Ovary (tissue), 3 donors: ENCODE measurements around the gene BRAT1.

Experiments
- EP300 ChIP-seq: sonication (generic); formaldehyde crosslinking; IDR thresholded peaks from one replicate; pipeline ENCODE4 v1.6.1; 2017; ENCODE audit warnings: antibody characterized with exemption
- TF ChIP-seq, protein P1 (sequence below), 3 donors: fragments of 450-650 bp in 2 of 3; fragments of 200-600 bp in 1 of 3; IDR thresholded peaks; one replicate each; pipeline versions ENCODE4 v1.5.1 to v1.8.0; 2016 to 2022; ENCODE audit warnings: antibody characterized with exemption in 3 of 3, mild to moderate bottlenecking in 1 of 3
- donor health status: DM: no; HTN: no; CAD: no.

DNA sequence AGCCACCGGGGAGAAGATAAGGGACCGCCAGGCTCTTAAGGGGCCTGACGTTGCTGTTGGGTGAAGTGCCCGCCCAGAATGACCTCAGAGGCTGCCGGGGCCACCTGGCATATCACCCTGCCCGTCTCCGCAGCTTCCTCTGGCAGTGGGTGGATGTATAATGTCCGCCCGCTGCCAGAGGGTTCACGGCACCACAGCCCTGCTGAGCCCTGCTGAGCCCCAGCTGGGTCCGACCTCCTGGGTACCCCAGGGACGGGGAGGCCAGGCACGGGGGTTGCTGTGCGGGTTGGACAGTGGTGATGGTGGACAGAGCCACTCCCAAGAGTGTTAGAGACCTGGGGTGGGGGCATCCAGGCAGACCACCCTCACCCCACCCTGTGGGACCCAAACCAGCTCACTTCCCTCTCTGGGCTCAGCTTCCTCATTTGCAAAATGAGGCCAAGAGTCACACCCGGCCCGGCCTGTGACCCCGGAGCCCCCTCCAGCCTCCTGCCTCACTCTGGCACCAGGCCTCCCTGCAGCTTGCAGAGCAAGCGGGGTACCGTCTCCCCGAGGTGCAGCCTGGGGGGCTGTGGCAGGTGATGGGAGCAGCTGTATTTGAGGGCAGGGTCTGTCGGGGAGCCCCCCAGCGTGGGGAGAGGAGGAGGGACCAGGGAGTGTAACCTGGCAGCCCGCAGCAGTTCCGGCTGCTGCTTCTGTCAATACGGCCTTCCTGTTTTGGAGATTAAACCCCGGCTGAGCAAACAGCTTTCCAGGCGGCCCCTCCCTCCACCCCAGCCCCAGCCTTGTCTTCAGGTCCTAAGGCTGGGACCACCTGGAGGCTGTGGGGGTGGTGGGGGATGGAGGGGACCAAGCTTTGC is 44.2 kb downstream of the BRAT1 start:
- no peak for TF ChIP-seq EP300
- TF ChIP-seq, protein P1, sequence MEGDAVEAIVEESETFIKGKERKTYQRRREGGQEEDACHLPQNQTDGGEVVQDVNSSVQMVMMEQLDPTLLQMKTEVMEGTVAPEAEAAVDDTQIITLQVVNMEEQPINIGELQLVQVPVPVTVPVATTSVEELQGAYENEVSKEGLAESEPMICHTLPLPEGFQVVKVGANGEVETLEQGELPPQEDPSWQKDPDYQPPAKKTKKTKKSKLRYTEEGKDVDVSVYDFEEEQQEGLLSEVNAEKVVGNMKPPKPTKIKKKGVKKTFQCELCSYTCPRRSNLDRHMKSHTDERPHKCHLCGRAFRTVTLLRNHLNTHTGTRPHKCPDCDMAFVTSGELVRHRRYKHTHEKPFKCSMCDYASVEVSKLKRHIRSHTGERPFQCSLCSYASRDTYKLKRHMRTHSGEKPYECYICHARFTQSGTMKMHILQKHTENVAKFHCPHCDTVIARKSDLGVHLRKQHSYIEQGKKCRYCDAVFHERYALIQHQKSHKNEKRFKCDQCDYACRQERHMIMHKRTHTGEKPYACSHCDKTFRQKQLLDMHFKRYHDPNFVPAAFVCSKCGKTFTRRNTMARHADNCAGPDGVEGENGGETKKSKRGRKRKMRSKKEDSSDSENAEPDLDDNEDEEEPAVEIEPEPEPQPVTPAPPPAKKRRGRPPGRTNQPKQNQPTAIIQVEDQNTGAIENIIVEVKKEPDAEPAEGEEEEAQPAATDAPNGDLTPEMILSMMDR (IDR thresholded peaks at IDR 0.05) = no peak
